ENCODE data around the gene PRMT7. TPM values are rescaled to one million over a fixed set of nuclear protein-coding genes. Genes with fewer than 3 reads are reported as not detected.

PRMT7 gene
- total RNA-seq, 1 experiment from 2014 or later = 44.6 TPM

GRCh38 chr16:68349838-68350410 lies 39.1 kb downstream of the PRMT7 start:
- peaks cover 9% of the 10 kb centered on the region; the same call in 1 of the 2 replicates for H3K36me3 ChIP-seq (ENCODE audit: insufficient read depth, low read length)
- no peaks in the 10 kb centered on the region for H3K9me2 ChIP-seq (replicated peaks; ENCODE audit: insufficient read depth, low read length)

GRCh38 chr16:68350813-68351350 lies 40.1 kb downstream of the PRMT7 start:
- no peaks in the 10 kb centered on the region for H4K20me1 ChIP-seq (ENCODE audit: insufficient read depth, low read depth, low read length)
- no peak for DNase-seq
- H3K27ac ChIP-seq (ENCODE audit: low read length) = no peak overlapping the region
- H2AFZ ChIP-seq (ENCODE audit: low read length) = no peak overlapping the region
- H3K4me1 ChIP-seq (ENCODE audit: low read length) = no peaks in the 10 kb centered on the region
- no peaks in the 10 kb centered on the region for H3K79me2 ChIP-seq (ENCODE audit: low read length)
- H3K36me3 ChIP-seq (ENCODE audit: insufficient read depth, low read length) = peaks cover 7% of the 10 kb centered on the region; the same call in 1 of the 2 replicates
- H3K27me3 ChIP-seq (ENCODE audit: low read length) = no peaks in the 10 kb centered on the region
- no peak overlapping the region for H3K4me2 ChIP-seq (ENCODE audit: low read depth, low read length, poor library complexity, severe bottlenecking)
- no peaks in the 10 kb centered on the region for H3K9me3 ChIP-seq (ENCODE audit: low read length)
- no peak overlapping the region for H3K4me3 ChIP-seq (ENCODE audit: low read length)
- no peaks in the 10 kb centered on the region for H3K9me2 ChIP-seq (replicated peaks; ENCODE audit: insufficient read depth, low read length)
- H3K9ac ChIP-seq (ENCODE audit: low read length) = no peak overlapping the region

More at GRCh38 chr16:68349838-68350410, 39.1 kb downstream of the PRMT7 start:
- Histone ChIP-seq H3K4me2 (ENCODE audit: low read depth, low read length, poor library complexity, severe bottlenecking) (no peak overlapping the region), H4K20me1 (ENCODE audit: insufficient read depth, low read depth, low read length) (no peaks in the 10 kb centered on the region), H3K4me1 (ENCODE audit: low read length) (no peaks in the 10 kb centered on the region), H3K9me3 (ENCODE audit: low read length) (no peaks in the 10 kb centered on the region), H3K79me2 (ENCODE audit: low read length) (no peaks in the 10 kb centered on the region), H3K4me3 (ENCODE audit: low read length) (no peak overlapping the region), H2AFZ (ENCODE audit: low read length) (no peak overlapping the region), H3K27me3 (ENCODE audit: low read length) (no peaks in the 10 kb centered on the region), H3K9ac (ENCODE audit: low read length) (no peak overlapping the region), H3K27ac (ENCODE audit: low read length) (no peak overlapping the region)
- no peak for DNase-seq

- no peak for DNase-seq
- H3K9ac ChIP-seq (ENCODE audit: low read length) = no peak overlapping the region
- no peak overlapping the region for H2AFZ ChIP-seq (ENCODE audit: low read length)
- no peaks in the 10 kb centered on the region for H3K79me2 ChIP-seq (ENCODE audit: low read length)
- peaks cover 7% of the 10 kb centered on the region; the same call in 1 of the 2 replicates for H3K36me3 ChIP-seq (ENCODE audit: insufficient read depth, low read length)
- no peaks in the 10 kb centered on the region for H4K20me1 ChIP-seq (ENCODE audit: insufficient read depth, low read depth, low read length)
- H3K4me3 ChIP-seq (ENCODE audit: low read length) = no peak overlapping the region
- H3K27ac ChIP-seq (ENCODE audit: low read length) = no peak overlapping the region
- H3K27me3 ChIP-seq (ENCODE audit: low read length) = no peaks in the 10 kb centered on the region
- no peaks in the 10 kb centered on the region for H3K9me3 ChIP-seq (ENCODE audit: low read length)
- H3K4me2 ChIP-seq (ENCODE audit: low read depth, low read length, poor library complexity, severe bottlenecking) = no peak overlapping the region
- H3K4me1 ChIP-seq (ENCODE audit: low read length) = no peaks in the 10 kb centered on the region
- H3K9me2 ChIP-seq (replicated peaks; ENCODE audit: insufficient read depth, low read length) = no peaks in the 10 kb centered on the region
Observed at GRCh38 chr16:68351463-68351862, 40.6 kb downstream of the PRMT7 start.

- H3K4me2 ChIP-seq (ENCODE audit: low read depth, low read length, poor library complexity, severe bottlenecking) = no peak overlapping the region
- no peak overlapping the region for H3K4me3 ChIP-seq (ENCODE audit: low read length)
- H3K9me3 ChIP-seq (ENCODE audit: low read length) = no peaks in the 10 kb centered on the region
- H3K9ac ChIP-seq (ENCODE audit: low read length) = no peak overlapping the region
- no peaks in the 10 kb centered on the region for H3K4me1 ChIP-seq (ENCODE audit: low read length)
- no peaks in the 10 kb centered on the region for H3K9me2 ChIP-seq (replicated peaks; ENCODE audit: insufficient read depth, low read length)
- no peak overlapping the region for H2AFZ ChIP-seq (ENCODE audit: low read length)
- H3K27me3 ChIP-seq (ENCODE audit: low read length) = no peaks in the 10 kb centered on the region
- no peak for DNase-seq
- no peaks in the 10 kb centered on the region for H3K79me2 ChIP-seq (ENCODE audit: low read length)
- H4K20me1 ChIP-seq (ENCODE audit: insufficient read depth, low read depth, low read length) = no peaks in the 10 kb centered on the region
- peaks cover 7% of the 10 kb centered on the region; the same call in 1 of the 2 replicates for H3K36me3 ChIP-seq (ENCODE audit: insufficient read depth, low read length)
- no peak overlapping the region for H3K27ac ChIP-seq (ENCODE audit: low read length)
Observed at GRCh38 chr16:68351991-68352431, 41.2 kb downstream of the PRMT7 start.

GRCh38 chr16:68353366-68353765 lies 42.5 kb downstream of the PRMT7 start:
- Histone ChIP-seq H3K36me3 (ENCODE audit: insufficient read depth, low read length) (peaks cover 7% of the 10 kb centered on the region; the same call in 1 of the 2 replicates), H3K4me1 (ENCODE audit: low read length) (no peaks in the 10 kb centered on the region), H3K9me2 (replicated peaks; ENCODE audit: insufficient read depth, low read length) (no peaks in the 10 kb centered on the region)

GRCh38 chr16:68354816-68355215 lies 44.0 kb downstream of the PRMT7 start:
- Histone ChIP-seq H3K9me3 (ENCODE audit: low read length) (no peaks in the 10 kb centered on the region), H3K4me1 (ENCODE audit: low read length) (no peaks in the 10 kb centered on the region), H3K9ac (ENCODE audit: low read length) (no peak overlapping the region), H3K79me2 (ENCODE audit: low read length) (no peaks in the 10 kb centered on the region), H4K20me1 (ENCODE audit: insufficient read depth, low read depth, low read length) (0 out of 2 replicates have a peak, but pooled peaks cover under 1% of the 10 kb centered on the region), H3K36me3 (ENCODE audit: insufficient read depth, low read length) (peaks cover 4% of the 10 kb centered on the region; the same call in 1 of the 2 replicates), H3K9me2 (replicated peaks; ENCODE audit: insufficient read depth, low read length) (no peaks in the 10 kb centered on the region), H3K27me3 (ENCODE audit: low read length) (no peaks in the 10 kb centered on the region), H3K27ac (ENCODE audit: low read length) (no peak overlapping the region), H2AFZ (ENCODE audit: low read length) (no peak overlapping the region), H3K4me2 (ENCODE audit: low read depth, low read length, poor library complexity, severe bottlenecking) (no peak overlapping the region), H3K4me3 (ENCODE audit: low read length) (no peak overlapping the region)
- no peak for DNase-seq

More at GRCh38 chr16:68353366-68353765, 42.5 kb downstream of the PRMT7 start:
- no peaks in the 10 kb centered on the region for H3K9me3 ChIP-seq (ENCODE audit: low read length)
- no peak overlapping the region for H3K4me2 ChIP-seq (ENCODE audit: low read depth, low read length, poor library complexity, severe bottlenecking)
- H3K27me3 ChIP-seq (ENCODE audit: low read length) = no peaks in the 10 kb centered on the region
- no peak overlapping the region for H3K27ac ChIP-seq (ENCODE audit: low read length)
- no peaks in the 10 kb centered on the region for H4K20me1 ChIP-seq (ENCODE audit: insufficient read depth, low read depth, low read length)
- H3K79me2 ChIP-seq (ENCODE audit: low read length) = no peaks in the 10 kb centered on the region
- no peak for DNase-seq
- no peak overlapping the region for H2AFZ ChIP-seq (ENCODE audit: low read length)
- H3K4me3 ChIP-seq (ENCODE audit: low read length) = no peak overlapping the region
- no peak overlapping the region for H3K9ac ChIP-seq (ENCODE audit: low read length)

GRCh38 chr16:68355447-68356248 lies 44.8 kb downstream of the PRMT7 start:
- H3K27ac ChIP-seq (ENCODE audit: low read length) = no peak overlapping the region
- no peak overlapping the region for H3K4me2 ChIP-seq (ENCODE audit: low read depth, low read length, poor library complexity, severe bottlenecking)
- no peak overlapping the region for H3K4me3 ChIP-seq (ENCODE audit: low read length)
- no peaks in the 10 kb centered on the region for H3K9me2 ChIP-seq (replicated peaks; ENCODE audit: insufficient read depth, low read length)
- no peaks in the 10 kb centered on the region for H3K9me3 ChIP-seq (ENCODE audit: low read length)
- no peak for DNase-seq
- H3K4me1 ChIP-seq (ENCODE audit: low read length) = no peaks in the 10 kb centered on the region
- H3K36me3 ChIP-seq (ENCODE audit: insufficient read depth, low read length) = peaks cover 4% of the 10 kb centered on the region; the same call in 1 of the 2 replicates
- H3K79me2 ChIP-seq (ENCODE audit: low read length) = no peaks in the 10 kb centered on the region
- no peak overlapping the region for H2AFZ ChIP-seq (ENCODE audit: low read length)
- no peaks in the 10 kb centered on the region for H3K27me3 ChIP-seq (ENCODE audit: low read length)
- no peak overlapping the region for H3K9ac ChIP-seq (ENCODE audit: low read length)
- 0 out of 2 replicates have a peak, but pooled peaks cover 3% of the 10 kb centered on the region for H4K20me1 ChIP-seq (ENCODE audit: insufficient read depth, low read depth, low read length)
